MCF 10A (cell line): Measurements from ENCODE around the gene SHC3. TPM values are rescaled to one million over a fixed set of nuclear protein-coding genes. Genes with fewer than 3 reads are reported as not detected.

Source experiments
- BruUV-seq: library from RNA; stranded (reverse); fragments of 400-500 nt; replicated peaks from 2 replicates; lab custom pipeline; 2021; lab: Mats Ljungman, UMichigan
- CTCF ChIA-PET: fragments of 300-600 bp; sonication (Branson Sonifier 250); formaldehyde crosslinking; extraction: SDS; loops from one replicate; lab custom pipeline; 2021; ENCODE audit warnings: antibody characterized with exemption, inconsistent platforms; lab: Yijun Ruan, JAX
- POLR2A ChIA-PET: fragments of 300-600, 350-650 bp; sonication (Branson Sonifier 250); formaldehyde crosslinking; extraction: SDS; loops from one replicate; lab custom pipeline; 2020; ENCODE audit warnings: antibody characterized with exemption, inconsistent platforms; lab: Yijun Ruan, JAX
- DNase-seq: peaks from one replicate; pipeline ENCODE4 v3.0.0-alpha.2; 2018; ENCODE audit not compliant: unreplicated experiment
- H3K27ac Mint-ChIP-seq: one replicate; pipeline ENCODE4 v1.8.0; 2022; ENCODE audit warnings: mild to moderate bottlenecking, low read depth, mixed read lengths; ENCODE audit not compliant: unreplicated experiment
- H3K27me3 Mint-ChIP-seq: one replicate; pipeline ENCODE4 v1.8.0; 2022; ENCODE audit warnings: mixed read lengths; ENCODE audit not compliant: insufficient read depth, unreplicated experiment
- H3K36me3 Mint-ChIP-seq: one replicate; pipeline ENCODE4 v1.8.0; 2022; ENCODE audit warnings: mild to moderate bottlenecking, moderate library complexity, mixed read lengths; ENCODE audit not compliant: insufficient read depth, unreplicated experiment
- H3K4me1 Mint-ChIP-seq: one replicate; pipeline ENCODE4 v1.8.0; 2022; ENCODE audit warnings: mixed read lengths; ENCODE audit not compliant: insufficient read depth, unreplicated experiment
- H3K4me3 Mint-ChIP-seq: one replicate; pipeline ENCODE4 v1.8.0; 2022; ENCODE audit warnings: mild to moderate bottlenecking, moderate library complexity, mixed read lengths; ENCODE audit not compliant: unreplicated experiment
- H3K9me3 Mint-ChIP-seq: one replicate; pipeline ENCODE4 v1.8.0; 2022; ENCODE audit warnings: mixed read lengths; ENCODE audit not compliant: unreplicated experiment
- CTCF ChIP-seq: fragments of 200-600 bp; IDR thresholded peaks from one replicate; pipeline ENCODE4 v1.8.0; 2022; ENCODE audit warnings: antibody characterized with exemption, mild to moderate bottlenecking; ENCODE audit not compliant: unreplicated experiment
- intact Hi-C: fragments of 100-400 bp; cut with micrococcal nuclease; formaldehyde crosslinking; loops from 2 replicates; pipeline ENCODE4 v1.14.1; 2022
- total RNA-seq: library from RNA; stranded (reverse); gene quantifications from 2 replicates; pipeline ENCODE4 v1.2.3, GENCODE V29; 2022

Gene SHC3
- total RNA-seq, 1 experiment from 2014 or later = 0.02 TPM

GRCh38 chr9:89058906-89059305 lies 119.7 kb downstream of the SHC3 start:
- H3K27me3 Mint-ChIP-seq = no peaks in the 10 kb centered on the region
- intact Hi-C loops = no loop called here
- H3K9me3 Mint-ChIP-seq = no peaks in the 10 kb centered on the region
- H3K36me3 Mint-ChIP-seq = no peaks in the 10 kb centered on the region
- ChIA-PET POLR2A (no interaction called here), CTCF (no interaction called here)
- BruUV-seq = no TSS peak
- TF ChIP-seq CTCF = no peak
- no peak overlapping the region for H3K27ac Mint-ChIP-seq
- no peaks in the 10 kb centered on the region for H3K4me1 Mint-ChIP-seq
- H3K4me3 Mint-ChIP-seq = no peak overlapping the region
- no peak for DNase-seq

- Mint-ChIP-seq H3K4me1 (no peaks in the 10 kb centered on the region), H3K27ac (no peak overlapping the region), H3K36me3 (no peaks in the 10 kb centered on the region), H3K9me3 (no peaks in the 10 kb centered on the region), H3K4me3 (no peak overlapping the region), H3K27me3 (no peaks in the 10 kb centered on the region)
- ChIA-PET POLR2A (no interaction called here), CTCF (interaction anchor here (0.6 to 0.7 kb wide), 3 partner anchors 9 to 171 kb away, joined by 3 read pairs; no protein-coding TSS in a partner anchor)
- intact Hi-C loops = no loop called here
- TF ChIP-seq CTCF = no peak
- DNase-seq = no peak
- no TSS peak for BruUV-seq
Measured at GRCh38 chr9:89054865-89055495, 123.6 kb downstream of the SHC3 start.

GRCh38 chr9:89053301-89053700 lies 125.3 kb downstream of the SHC3 start:
- Mint-ChIP-seq H3K36me3 (no peaks in the 10 kb centered on the region), H3K4me1 (no peaks in the 10 kb centered on the region), H3K9me3 (no peaks in the 10 kb centered on the region), H3K27me3 (no peaks in the 10 kb centered on the region), H3K4me3 (no peak overlapping the region), H3K27ac (no peak overlapping the region)
- ChIA-PET POLR2A (no interaction called here), CTCF (interaction anchor here (0.6 kb wide), 1 partner anchor 10 kb away, joined by 3 read pairs; no protein-coding TSS in a partner anchor)
- intact Hi-C loops = no loop called here
- no TSS peak for BruUV-seq
- DNase-seq = no peak
- TF ChIP-seq CTCF = no peak

- ChIA-PET POLR2A (no interaction called here), CTCF (interaction anchor here (0.6 kb wide), 1 partner anchor 11 kb away, joined by 3 read pairs; no protein-coding TSS in a partner anchor)
- H3K9me3 Mint-ChIP-seq = no peaks in the 10 kb centered on the region
- BruUV-seq = no TSS peak
- no peaks in the 10 kb centered on the region for H3K27me3 Mint-ChIP-seq
- TF ChIP-seq CTCF = no peak
- DNase-seq = no peak
- intact Hi-C loops = no loop called here
- H3K36me3 Mint-ChIP-seq = no peaks in the 10 kb centered on the region
- no peak overlapping the region for H3K27ac Mint-ChIP-seq
- no peak overlapping the region for H3K4me3 Mint-ChIP-seq
- no peaks in the 10 kb centered on the region for H3K4me1 Mint-ChIP-seq
Measured at GRCh38 chr9:89052470-89053097, 126.0 kb downstream of the SHC3 start.
